PFSK-1 (cell line): Measurements from ENCODE around the gene HEATR3.

ENCODE experiments used
- POLR2AphosphoS5 ChIP-seq: IDR thresholded peaks from 2 replicates; pipeline ENCODE4 v1.6.1; 2012; ENCODE audit warnings: low read depth, mild to moderate bottlenecking, control low read depth, low read length, moderate library complexity
- REST ChIP-seq, 2 experiments: IDR thresholded peaks; 2 replicates each; pipeline versions ENCODE4 v1.6.1 to v1.8.0; 2011 to 2012; ENCODE audit warnings: low read depth in 2 of 2, low read length in 2 of 2, control low read depth in 1 of 2, inconsistent platforms in 1 of 2, mild to moderate bottlenecking in 1 of 2, moderate library complexity in 1 of 2; ENCODE audit not compliant: insufficient read depth in 1 of 2
- SIN3A ChIP-seq: IDR thresholded peaks from 2 replicates; pipeline ENCODE4 v1.6.1; 2012; ENCODE audit warnings: mild to moderate bottlenecking, low read length, moderate library complexity, borderline replicate concordance; ENCODE audit not compliant: insufficient read depth
- TAF1 ChIP-seq: IDR thresholded peaks from 2 replicates; pipeline ENCODE4 v1.6.1; 2012; ENCODE audit warnings: low read length, control low read depth, borderline replicate concordance; ENCODE audit not compliant: insufficient read depth

GRCh38 chr16:50120711-50121110 is 54.9 kb downstream of the HEATR3 start:
- no peak for TF ChIP-seq REST (IDR thresholded peaks at IDR 0.05; ENCODE audit: insufficient read depth in 1 of 2, low read depth in 2 of 2, low read length in 2 of 2)
- no peak for TF ChIP-seq POLR2AphosphoS5
- no peak for TF ChIP-seq TAF1
- no peak for TF ChIP-seq SIN3A
